GM18499 (cell line): Measurements from ENCODE around the gene KLC3.
A peak's percentile ranks its signal among the peaks of the same experiment; 100 is the strongest.

Experiments
- ATAC-seq: cut with Tn5 transposase; IDR thresholded peaks from one replicate; pipeline ENCODE4 v1.9.1; 2021; ENCODE audit warnings: moderate number of reproducible peaks; ENCODE audit not compliant: insufficient read depth, unreplicated experiment

Gene KLC3

GRCh38 chr19:45364696-45365095, 24.1 kb downstream of the KLC3 start:
- no peak for ATAC-seq

GRCh38 chr19:45368127-45368526, 27.6 kb downstream of the KLC3 start:
- no peak for ATAC-seq

GRCh38 chr19:45368737-45369340, 28.3 kb downstream of the KLC3 start:
- no peak for ATAC-seq

GRCh38 chr19:45370410-45371204, 30.1 kb downstream of the KLC3 start, which contains the start of gene ERCC2:
Gene ERCC2 (minus strand): TSS chr19:45370573. CDS start chr19:45370540, 33 bp downstream.
- ATAC-seq: peak; percentile 70

GRCh38 chr19:45376045-45376724, 35.6 kb downstream of the KLC3 start:
- no peak for ATAC-seq

- no peak for ATAC-seq
Observed at GRCh38 chr19:45380107-45380506, 39.6 kb downstream of the KLC3 start.

GRCh38 chr19:45382426-45382825, 41.9 kb downstream of the KLC3 start:
- no peak for ATAC-seq

- ATAC-seq: no peak
Observed at GRCh38 chr19:45385392-45386221, 45.1 kb downstream of the KLC3 start.

GRCh38 chr19:45391346-45391745, 50.8 kb downstream of the KLC3 start:
- no peak for ATAC-seq

- ATAC-seq: no peak
Observed at GRCh38 chr19:45391871-45392665, 51.5 kb downstream of the KLC3 start.

GRCh38 chr19:45395821-45396617, 55.5 kb downstream of the KLC3 start:
- ATAC-seq: no peak

GRCh38 chr19:45400192-45400591, 59.6 kb downstream of the KLC3 start:
- no peak for ATAC-seq
